ENCODE results near the gene THSD4. TPM values are rescaled to one million over a fixed set of nuclear protein-coding genes. Genes with fewer than 3 reads are reported as not detected.

The THSD4 gene
- total RNA-seq, 6 experiments from 2014 or later, result 5.2 to 21.8 (median 13.7) TPM

DNA sequence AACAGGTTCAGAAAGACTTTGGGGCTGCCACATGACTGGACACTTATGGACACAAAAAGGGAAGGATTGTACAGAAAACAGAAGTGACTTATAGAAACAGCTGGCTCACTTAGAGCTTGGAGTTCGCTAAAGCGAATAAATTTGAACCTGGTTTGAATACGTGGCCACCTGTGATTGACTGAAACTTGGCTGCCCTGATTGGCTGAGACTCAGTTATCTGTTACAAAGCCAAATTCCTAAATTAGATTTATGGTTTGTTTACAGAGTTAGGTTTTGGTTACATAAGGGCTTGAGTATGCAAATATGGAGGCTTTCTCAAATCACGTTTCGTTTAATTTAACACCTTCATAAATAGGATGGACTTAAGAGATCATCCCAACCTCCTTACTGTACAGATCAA lies 270.2 kb downstream of the THSD4 start:
- H3K36me3 ChIP-seq, result no peaks in the 10 kb centered on the region
- H3K27ac ChIP-seq, result peak overlapping the region in 2 of 3 donors; percentile 28 to 38
- intact Hi-C loops (cut with DNase I), result loop anchor here in 1 of 2 donors (5.0 kb wide), 1 partner anchor 52 kb away; no protein-coding TSS in a partner anchor
- 33% methylated on average over 4 of the region's 5 CpGs for WGBS (ENCODE audit: insufficient coverage, low coverage, low lambda C conversion rate, missing lambda C conversion rate)
- DNase-seq (no peak), ATAC-seq (peak in 3 of 4 donors; percentile 14 to 35 (median 29))
- no peak for TF ChIP-seq POLR2A (IDR thresholded peaks at IDR 0.05)
- TF ChIP-seq, protein P1, sequence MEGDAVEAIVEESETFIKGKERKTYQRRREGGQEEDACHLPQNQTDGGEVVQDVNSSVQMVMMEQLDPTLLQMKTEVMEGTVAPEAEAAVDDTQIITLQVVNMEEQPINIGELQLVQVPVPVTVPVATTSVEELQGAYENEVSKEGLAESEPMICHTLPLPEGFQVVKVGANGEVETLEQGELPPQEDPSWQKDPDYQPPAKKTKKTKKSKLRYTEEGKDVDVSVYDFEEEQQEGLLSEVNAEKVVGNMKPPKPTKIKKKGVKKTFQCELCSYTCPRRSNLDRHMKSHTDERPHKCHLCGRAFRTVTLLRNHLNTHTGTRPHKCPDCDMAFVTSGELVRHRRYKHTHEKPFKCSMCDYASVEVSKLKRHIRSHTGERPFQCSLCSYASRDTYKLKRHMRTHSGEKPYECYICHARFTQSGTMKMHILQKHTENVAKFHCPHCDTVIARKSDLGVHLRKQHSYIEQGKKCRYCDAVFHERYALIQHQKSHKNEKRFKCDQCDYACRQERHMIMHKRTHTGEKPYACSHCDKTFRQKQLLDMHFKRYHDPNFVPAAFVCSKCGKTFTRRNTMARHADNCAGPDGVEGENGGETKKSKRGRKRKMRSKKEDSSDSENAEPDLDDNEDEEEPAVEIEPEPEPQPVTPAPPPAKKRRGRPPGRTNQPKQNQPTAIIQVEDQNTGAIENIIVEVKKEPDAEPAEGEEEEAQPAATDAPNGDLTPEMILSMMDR (IDR thresholded peaks at IDR 0.05), result no peak
- no peaks in the 10 kb centered on the region for H3K9me3 ChIP-seq
- H3K4me3 ChIP-seq, result no peak overlapping the region
- peaks cover 0 to 20% (median 7%) of the 10 kb centered on the region in 4 donors for H3K4me1 ChIP-seq
- no peaks in the 10 kb centered on the region for H3K27me3 ChIP-seq

DNA sequence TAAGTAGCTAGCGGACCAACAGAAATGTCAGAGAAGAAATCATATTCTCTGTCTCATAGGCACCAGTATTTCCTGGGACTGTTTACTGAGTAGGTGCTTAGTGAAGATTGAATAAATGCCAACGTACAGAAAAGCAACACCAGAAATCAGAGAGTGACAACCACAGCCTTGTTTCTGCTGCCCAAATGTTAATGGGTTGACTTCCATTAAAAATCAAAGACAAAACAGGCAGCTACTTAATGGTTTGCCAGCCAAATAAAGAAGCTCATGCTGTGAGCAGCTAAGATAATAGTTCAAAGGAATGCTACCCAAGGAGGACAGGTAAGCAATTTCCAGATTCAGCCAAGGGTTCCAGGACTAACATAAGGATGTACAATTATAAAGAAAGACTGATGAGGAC lies 270.7 kb downstream of the THSD4 start:
- intact Hi-C loops (cut with DNase I), result loop anchor here in 1 of 2 donors (5.0 kb wide), 1 partner anchor 51 kb away; no protein-coding TSS in a partner anchor
- DNase-seq, result no peak
- no peak for ATAC-seq
- Histone ChIP-seq H3K4me1 (peaks cover 0 to 15% (median 4%) of the 10 kb centered on the region in 4 donors), H3K27me3 (no peaks in the 10 kb centered on the region), H3K36me3 (no peaks in the 10 kb centered on the region), H3K4me3 (no peak overlapping the region), H3K9me3 (no peaks in the 10 kb centered on the region), H3K27ac (no peak overlapping the region)
- no peak for TF ChIP-seq POLR2A (IDR thresholded peaks at IDR 0.05)
- TF ChIP-seq, protein P1 (IDR thresholded peaks at IDR 0.05), result no peak
- 73% methylated on average over 2 of the region's 2 CpGs for WGBS (ENCODE audit: insufficient coverage, low coverage, low lambda C conversion rate, missing lambda C conversion rate)

- TF ChIP-seq POLR2A (IDR thresholded peaks at IDR 0.05), result no peak
- TF ChIP-seq, protein P1 (IDR thresholded peaks at IDR 0.05), result peak; percentile 46 to 64 (median 52)
- intact Hi-C loops (cut with DNase I), result loop anchor here in 1 of 2 donors (5.0 kb wide), 1 partner anchor 51 kb away; no protein-coding TSS in a partner anchor
- peaks cover 0 to 15% (median 2%) of the 10 kb centered on the region in 4 donors for H3K4me1 ChIP-seq
- H3K27me3 ChIP-seq, result no peaks in the 10 kb centered on the region
- H3K4me3 ChIP-seq, result no peak overlapping the region
- DNase-seq (no peak), ATAC-seq (peak in 3 of 4 donors; percentile 67 to 80 (median 76))
- H3K36me3 ChIP-seq, result no peaks in the 10 kb centered on the region
- WGBS (ENCODE audit: insufficient coverage, low coverage, low lambda C conversion rate, missing lambda C conversion rate), result 45% methylated on average over 10 of the region's 10 CpGs
- H3K27ac ChIP-seq, result no peak overlapping the region
- H3K9me3 ChIP-seq, result no peaks in the 10 kb centered on the region
These were observed 271.4 kb downstream of the THSD4 start for GRCh38 chr15:71386448-71387236.

DNA sequence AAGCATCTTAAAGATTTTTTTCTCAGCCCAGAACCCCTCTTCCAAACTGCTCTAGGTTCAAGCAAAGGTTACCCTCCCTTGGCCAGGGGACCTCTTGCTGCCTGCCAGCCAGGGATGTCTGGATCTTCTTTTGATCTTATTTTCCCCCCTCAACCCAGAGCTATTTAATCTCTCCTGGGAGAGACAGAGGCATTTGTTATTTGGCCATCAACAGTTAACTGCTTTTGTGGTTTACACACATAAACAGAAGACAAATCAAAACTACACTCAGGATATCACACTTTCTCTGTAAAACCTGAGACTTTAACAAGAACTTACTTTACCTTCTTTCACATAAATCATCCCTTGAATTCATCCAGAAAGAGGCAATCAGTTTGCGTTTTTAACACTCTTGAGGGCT lies 272.5 kb downstream of the THSD4 start:
- H3K4me1 ChIP-seq, result peaks cover 0 to 15% (median 2%) of the 10 kb centered on the region in 4 donors
- H3K4me3 ChIP-seq, result no peak overlapping the region
- intact Hi-C loops (cut with DNase I), result loop anchor here in 1 of 2 donors (5.0 kb wide), 1 partner anchor 49 kb away; no protein-coding TSS in a partner anchor
- no peaks in the 10 kb centered on the region for H3K9me3 ChIP-seq
- ATAC-seq (no peak), DNase-seq (no peak)
- WGBS (ENCODE audit: insufficient coverage, low coverage, low lambda C conversion rate, missing lambda C conversion rate), result 40% methylated on average over 1 of the region's 1 CpG
- H3K27ac ChIP-seq, result no peak overlapping the region
- no peaks in the 10 kb centered on the region for H3K27me3 ChIP-seq
- no peaks in the 10 kb centered on the region for H3K36me3 ChIP-seq
- TF ChIP-seq POLR2A (IDR thresholded peaks at IDR 0.05), result no peak
- TF ChIP-seq, protein P1 (IDR thresholded peaks at IDR 0.05), result no peak
